PC-3 (cell line): Measurements from ENCODE around the gene DNAH10. TPM values are rescaled to one million over a fixed set of nuclear protein-coding genes. Genes with fewer than 3 reads are reported as not detected.

ENCODE experiments used
- ATAC-seq: fragments of 200-7000 bp; cut with Tn5 transposase; 2 replicates; pipeline ENCODE4 v1.9.1; 2020; ENCODE audit warnings: mild to moderate bottlenecking, moderate library complexity
- BruUV-seq: library from RNA; stranded (reverse); fragments of 400-500 nt; replicated peaks from 2 replicates; lab custom pipeline; 2021; lab: Mats Ljungman, UMichigan
- CTCF ChIA-PET: fragments of 300-600 bp; sonication (Branson Sonifier 250); formaldehyde crosslinking; loops from one replicate; lab custom pipeline; 2022; ENCODE audit warnings: antibody characterized with exemption; lab: Charles Lee
- POLR2A ChIA-PET: fragments of 300-600 bp; sonication (Branson Sonifier 250); formaldehyde crosslinking; loops from one replicate; lab custom pipeline; 2022; ENCODE audit warnings: antibody characterized with exemption; ENCODE audit not compliant: unreplicated experiment; lab: Charles Lee
- DNase-seq: peaks from one replicate; pipeline ENCODE4 v3.0.0-alpha.2; 2015
- H2AFZ ChIP-seq: fragments of 300-600 bp; sonication (generic); 2 replicates; pipeline ENCODE4 v1.6.0; 2016; ENCODE audit warnings: antibody characterized with exemption, low read length
- H3F3A ChIP-seq: fragments of 300-600 bp; sonication (generic); one replicate; pipeline ENCODE4 v1.6.0; 2017; ENCODE audit warnings: antibody characterized with exemption, low read length, control low read depth, mild to moderate bottlenecking; ENCODE audit not compliant: unreplicated experiment
- H3K27ac ChIP-seq: fragments of 300-600 bp; sonication (generic); 2 replicates; pipeline ENCODE4 v1.5.1; 2016; ENCODE audit warnings: mild to moderate bottlenecking, low read length
- H3K27me3 ChIP-seq: fragments of 300-600 bp; sonication (generic); 2 replicates; pipeline ENCODE4 v1.6.1; 2016; ENCODE audit warnings: low read length, mixed read lengths
- H3K36me3 ChIP-seq: fragments of 300-600 bp; sonication (generic); 2 replicates; pipeline ENCODE4 v1.6.1; 2016; ENCODE audit warnings: low read depth, mixed run types, low read length, mixed read lengths
- H3K4me1 ChIP-seq: fragments of 300-600 bp; sonication (generic); 2 replicates; pipeline ENCODE4 v1.5.1; 2016; ENCODE audit warnings: low read length; ENCODE audit not compliant: insufficient read depth
- H3K4me2 ChIP-seq: fragments of 300-600 bp; sonication (generic); 2 replicates; pipeline ENCODE4 v1.6.0; 2016; ENCODE audit warnings: low read length
- H3K4me3 ChIP-seq: fragments of 300-600 bp; sonication (generic); 2 replicates; pipeline ENCODE4 v1.5.1; 2016; ENCODE audit warnings: mild to moderate bottlenecking, low read length, mixed read lengths
- H3K79me2 ChIP-seq: fragments of 300-600 bp; sonication (generic); 2 replicates; pipeline ENCODE4 v1.6.1; 2017; ENCODE audit warnings: low read length, mixed read lengths
- H3K9ac ChIP-seq: fragments of 300-600 bp; sonication (generic); 2 replicates; pipeline ENCODE4 v1.6.0; 2016; ENCODE audit warnings: mild to moderate bottlenecking, low read length
- H3K9me2 ChIP-seq: fragments of 300-600 bp; sonication (generic); replicated peaks from 2 replicates; pipeline ENCODE4 v1.6.1; 2016; ENCODE audit warnings: mixed run types, low read length, mixed read lengths
- H3K9me3 ChIP-seq: fragments of 300-600 bp; sonication (generic); 2 replicates; pipeline ENCODE4 v1.6.1; 2016; ENCODE audit warnings: low read length, mixed read lengths
- H4K20me1 ChIP-seq: fragments of 300-600 bp; sonication (generic); 2 replicates; pipeline ENCODE4 v1.6.1; 2016; ENCODE audit warnings: low read length, mixed read lengths
- CTCF ChIP-seq: fragments of 300-600 bp; sonication (generic); conservative IDR thresholded peaks from 2 replicates; pipeline ENCODE4 v1.5.1; 2017; ENCODE audit warnings: antibody characterized with exemption, low read depth, mild to moderate bottlenecking, low read length
- EZH2 ChIP-seq: fragments of 300-600 bp; sonication (generic); IDR thresholded peaks from one replicate; pipeline ENCODE4 v1.6.1; 2017; ENCODE audit warnings: antibody characterized with exemption, mild to moderate bottlenecking, low read length; ENCODE audit not compliant: unreplicated experiment
- EZH2phosphoT487 ChIP-seq: fragments of 300-600 bp; sonication (generic); IDR thresholded peaks from 2 replicates; pipeline ENCODE4 v1.6.1; 2018; ENCODE audit warnings: mild to moderate bottlenecking, antibody characterized with exemption, low read length, borderline replicate concordance
- intact Hi-C: fragments of 100-400 bp; cut with micrococcal nuclease; formaldehyde crosslinking; loops from 2 replicates; pipeline ENCODE4 v1.9.0; 2023
- total RNA-seq: library from RNA; depleted of rRNA; stranded (reverse); fragments of >200 nt; gene quantifications from 2 replicates; pipeline ENCODE4 v1.2.3, GENCODE V29; 2014

DNAH10 gene
- total RNA-seq, 1 experiment from 2014 or later = 0.15 TPM

DNA sequence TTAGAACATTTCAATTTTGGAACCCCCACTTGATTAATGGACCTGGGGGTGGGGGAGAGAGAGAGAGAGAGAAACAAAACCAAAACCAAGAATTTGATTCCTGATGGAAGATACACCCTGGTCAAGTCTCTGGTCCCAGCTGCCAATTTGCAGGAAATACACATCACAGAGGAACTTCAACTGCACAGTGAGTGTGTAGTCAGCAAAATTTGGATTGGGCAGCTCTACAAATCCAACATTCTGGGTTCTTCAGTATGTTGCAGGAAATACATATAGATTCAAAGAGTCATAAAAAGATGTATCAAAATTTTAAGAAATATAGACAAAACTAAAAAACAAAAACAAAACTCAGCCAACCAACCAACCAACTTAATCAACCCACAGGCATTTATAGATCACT, 17.4 kb downstream of the DNAH10 start:
- DNase-seq = no peak
- intact Hi-C loops = no loop called here

DNA sequence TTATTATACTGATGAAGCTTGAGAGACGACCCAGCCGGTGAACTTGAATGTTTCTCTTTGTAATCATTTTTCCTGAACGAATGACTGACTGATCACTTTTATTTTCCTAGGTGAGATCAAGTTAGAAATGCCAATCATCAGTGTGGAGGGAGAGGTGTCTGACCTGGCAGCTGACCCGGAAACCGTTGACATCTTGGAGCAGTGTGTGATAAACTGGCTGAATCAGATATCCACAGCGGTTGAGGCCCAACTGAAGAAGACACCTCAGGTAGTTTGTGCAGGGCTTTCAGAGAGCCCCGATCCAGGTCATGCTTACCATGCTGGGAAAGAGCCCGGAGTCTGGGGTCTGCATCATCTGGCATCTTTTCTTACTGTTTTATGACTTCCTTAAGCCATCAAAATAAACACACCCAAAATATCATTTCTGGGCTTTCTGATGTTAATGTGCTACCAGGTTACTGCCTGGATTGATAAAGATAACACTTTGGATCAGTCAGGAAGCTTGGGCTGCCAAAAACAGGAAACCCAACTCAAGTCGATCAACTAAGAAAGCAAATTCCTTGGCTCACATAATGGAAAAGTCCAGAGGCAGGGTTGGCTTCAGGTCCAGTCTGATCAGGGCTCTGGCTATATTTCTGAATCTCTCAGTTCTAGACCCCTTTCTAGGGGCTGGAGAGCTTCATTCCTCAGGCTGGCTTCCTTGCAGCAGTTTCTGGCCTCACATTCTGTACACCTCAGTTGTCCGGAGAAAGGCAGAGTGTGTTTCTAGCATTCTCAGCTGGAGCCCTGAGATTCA, 21.1 kb downstream of the DNAH10 start:
- no peaks in the 10 kb centered on the region for H3K79me2 ChIP-seq
- H3F3A ChIP-seq = no peaks in the 10 kb centered on the region
- TF ChIP-seq EZH2phosphoT487 (no peak), EZH2 (no peak), CTCF (no peak)
- no peak overlapping the region for H3K27ac ChIP-seq
- no peaks in the 10 kb centered on the region for H3K9me3 ChIP-seq
- H3K4me3 ChIP-seq = no peak overlapping the region
- H3K9me2 ChIP-seq = no peaks in the 10 kb centered on the region; the same call in 1 of the 2 replicates
- ATAC-seq = no peak
- no peaks in the 10 kb centered on the region for H3K4me1 ChIP-seq
- H3K36me3 ChIP-seq = no peaks in the 10 kb centered on the region
- ChIA-PET CTCF (no interaction called here), POLR2A (no interaction called here)
- H3K9ac ChIP-seq = no peak overlapping the region
- H3K27me3 ChIP-seq = peaks cover 9% of the 10 kb centered on the region; the same call in 1 of the 2 replicates
- no peaks in the 10 kb centered on the region for H4K20me1 ChIP-seq
- no peak overlapping the region for H2AFZ ChIP-seq
- no TSS peak for BruUV-seq
- DNase-seq = no peak
- no peak overlapping the region for H3K4me2 ChIP-seq
- intact Hi-C loops = no loop called here

More for the DNA sequence above, 17.4 kb downstream of the DNAH10 start:
- H3K4me2 ChIP-seq = no peak overlapping the region
- no peaks in the 10 kb centered on the region for H3K9me2 ChIP-seq
- no TSS peak for BruUV-seq
- H3K27me3 ChIP-seq = 0 out of 2 replicates have a peak, but pooled peaks cover 6% of the 10 kb centered on the region
- H3F3A ChIP-seq = no peaks in the 10 kb centered on the region
- H3K27ac ChIP-seq = no peak overlapping the region
- no peaks in the 10 kb centered on the region for H3K36me3 ChIP-seq
- no peak overlapping the region for H2AFZ ChIP-seq
- ChIA-PET POLR2A (no interaction called here), CTCF (no interaction called here)
- H3K4me3 ChIP-seq = no peak overlapping the region
- H3K79me2 ChIP-seq = no peaks in the 10 kb centered on the region
- no peaks in the 10 kb centered on the region for H4K20me1 ChIP-seq
- no peak for TF ChIP-seq EZH2
- TF ChIP-seq EZH2phosphoT487 = no peak
- no peak for TF ChIP-seq CTCF
- H3K4me1 ChIP-seq = no peaks in the 10 kb centered on the region
- no peak for ATAC-seq
- no peaks in the 10 kb centered on the region for H3K9me3 ChIP-seq
- no peak overlapping the region for H3K9ac ChIP-seq

- intact Hi-C loops = no loop called here
- no peak overlapping the region for H3K4me2 ChIP-seq
- no peak overlapping the region for H3K9ac ChIP-seq
- no peaks in the 10 kb centered on the region; the same call in 1 of the 2 replicates for H3K9me2 ChIP-seq
- no peaks in the 10 kb centered on the region for H3K4me1 ChIP-seq
- H3K27me3 ChIP-seq = peaks cover 9% of the 10 kb centered on the region; the same call in 1 of the 2 replicates
- DNase-seq (no peak), ATAC-seq (no peak)
- H3F3A ChIP-seq = no peaks in the 10 kb centered on the region
- BruUV-seq = no TSS peak
- no peak overlapping the region for H2AFZ ChIP-seq
- TF ChIP-seq EZH2 (no peak), CTCF (no peak), EZH2phosphoT487 (no peak)
- POLR2A ChIA-PET = no interaction called here
- CTCF ChIA-PET = no interaction called here
- H3K27ac ChIP-seq = no peak overlapping the region
- no peak overlapping the region for H3K4me3 ChIP-seq
- H4K20me1 ChIP-seq = no peaks in the 10 kb centered on the region
- no peaks in the 10 kb centered on the region for H3K79me2 ChIP-seq
- H3K9me3 ChIP-seq = no peaks in the 10 kb centered on the region
- no peaks in the 10 kb centered on the region for H3K36me3 ChIP-seq
These were observed 25.4 kb downstream of the DNAH10 start for GRCh38 chr12:123787466-123787865.
